Measurements from ENCODE around the gene FAM234B.

The FAM234B gene, protein sequence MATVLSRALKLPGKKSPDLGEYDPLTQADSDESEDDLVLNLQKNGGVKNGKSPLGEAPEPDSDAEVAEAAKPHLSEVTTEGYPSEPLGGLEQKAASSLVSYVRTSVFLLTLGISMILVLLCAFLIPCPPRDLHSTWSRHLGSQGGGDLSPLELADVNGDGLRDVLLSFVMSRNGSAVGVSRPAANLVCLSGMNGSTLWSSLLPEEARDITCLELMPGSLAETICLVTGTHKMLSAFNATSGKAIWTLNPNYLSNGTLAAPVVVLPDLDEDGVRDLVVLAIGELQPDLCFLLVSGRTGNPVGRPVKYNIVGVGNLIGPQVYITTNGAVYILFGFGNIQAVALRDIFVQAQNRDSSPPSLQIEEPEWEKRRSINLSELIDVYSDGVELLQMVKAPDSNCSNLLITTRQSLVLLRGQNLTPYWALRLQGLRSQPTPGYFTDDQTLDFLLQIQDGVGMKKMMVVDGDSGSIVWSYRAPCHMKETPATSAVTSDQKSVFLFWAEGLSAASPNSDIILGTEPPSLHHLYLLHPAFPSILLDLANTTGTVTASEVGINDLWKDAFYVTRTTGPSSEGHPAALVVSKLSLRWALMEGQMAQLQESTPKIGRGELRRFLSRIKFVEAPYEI

DNA sequence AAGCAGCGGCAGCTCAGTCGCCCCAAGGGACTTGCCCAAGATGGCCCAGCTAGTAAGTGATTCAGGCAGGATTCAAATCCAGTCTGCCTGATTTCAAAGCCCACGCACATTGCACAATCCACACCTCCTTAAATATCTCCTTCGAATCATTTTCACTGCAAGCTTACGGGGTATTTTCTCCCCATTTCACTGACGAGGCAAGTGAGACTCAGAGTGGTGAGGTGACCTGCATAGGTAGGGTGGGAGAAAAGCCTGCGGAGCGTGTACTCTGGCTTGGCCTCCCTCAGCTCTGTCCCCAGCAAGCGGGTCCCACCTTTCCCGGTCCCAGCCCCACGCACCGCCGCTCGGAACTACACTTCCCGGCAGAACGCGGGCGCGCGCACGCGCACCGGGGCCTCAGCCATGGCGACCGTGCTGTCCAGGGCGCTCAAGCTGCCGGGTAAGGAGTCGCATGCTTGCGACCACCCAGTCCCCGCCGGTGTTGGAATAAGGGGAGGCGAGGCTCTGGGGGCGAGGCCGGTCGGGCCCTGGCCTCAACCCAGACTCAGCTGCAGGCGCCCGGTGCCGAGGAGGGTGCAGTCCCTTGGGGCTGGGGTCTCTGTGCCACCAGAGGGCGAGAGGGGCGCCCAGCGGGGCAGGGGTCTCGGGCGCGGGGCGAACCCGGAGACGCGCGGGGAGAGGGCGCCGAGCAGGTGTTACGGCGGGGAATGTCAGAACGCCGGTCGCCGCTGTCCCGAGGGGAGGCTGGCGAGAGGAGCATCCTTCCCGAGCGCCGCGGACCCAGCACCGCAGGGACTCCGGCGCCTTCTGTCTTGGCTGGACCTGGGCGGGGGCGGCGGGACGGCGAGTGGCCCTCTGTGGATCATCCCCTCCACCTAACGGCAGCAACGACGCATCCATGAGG is at the start of gene FAM234B:
FAM234B (plus strand) TSS at position 380 of the 904 bp plus-strand sequence; CDS start at position 403, 23 bp downstream.
- DNase-seq = peak; percentile 60

DNA sequence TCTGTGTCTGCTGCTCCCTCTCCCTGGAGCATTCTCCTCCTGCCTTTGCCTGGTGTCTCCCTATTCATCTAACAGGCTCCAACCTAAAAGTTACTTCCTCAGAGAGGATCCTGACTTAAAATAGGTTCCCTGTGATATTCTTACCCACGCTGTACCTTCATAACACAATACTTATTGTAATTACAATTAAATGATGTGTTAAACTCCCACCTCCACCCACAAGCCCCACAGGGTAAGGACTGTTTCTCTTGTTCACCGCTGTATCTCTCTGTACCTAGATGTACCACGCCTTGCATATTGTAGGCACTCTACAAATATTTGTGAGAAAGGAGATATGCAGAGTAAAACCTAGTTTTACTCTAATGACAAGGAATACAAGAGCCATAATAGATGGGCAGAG is 49.1 kb upstream of the FAM234B start:
- DNase-seq = no peak

DNA sequence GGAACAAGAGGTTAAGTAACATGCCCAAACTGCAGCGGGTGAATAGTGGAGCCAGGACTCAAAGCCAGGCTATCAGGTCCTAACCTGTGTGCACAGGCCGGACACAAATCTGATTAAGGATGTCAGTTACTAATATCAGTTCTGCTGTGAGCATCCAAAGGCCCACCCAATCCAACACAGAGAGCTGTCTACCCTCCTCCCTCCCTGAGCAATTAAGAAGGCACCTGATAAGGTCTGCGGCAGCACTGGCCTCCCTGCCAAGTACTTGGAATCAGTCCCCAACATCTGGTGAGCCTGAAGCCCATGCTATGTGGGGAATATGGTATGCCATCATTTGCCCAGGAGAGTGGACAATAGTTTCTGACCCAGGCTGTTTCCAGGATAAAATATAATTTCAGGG is 48.0 kb upstream of the FAM234B start:
- DNase-seq = no peak

DNA sequence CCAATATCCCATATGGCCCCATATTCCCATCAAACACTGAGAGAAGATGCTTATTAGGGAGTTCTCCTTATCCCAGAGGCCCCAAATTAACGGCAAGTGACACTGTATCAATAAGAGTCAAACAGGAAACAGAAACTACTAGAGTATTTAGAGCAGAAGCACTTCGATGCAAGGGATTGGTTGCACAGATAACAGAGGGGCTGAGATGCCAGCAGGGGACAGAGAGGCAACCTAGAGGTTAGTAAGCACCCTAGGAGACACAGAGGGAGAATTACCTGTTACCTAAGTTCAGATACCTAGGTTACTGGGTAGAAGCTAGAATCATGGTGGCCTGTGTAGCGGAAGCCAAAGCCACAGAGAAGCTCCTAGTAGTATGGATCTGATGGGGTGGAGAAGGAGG is 47.0 kb upstream of the FAM234B start:
- DNase-seq = no peak

- DNase-seq = no peak
These were observed 46.4 kb upstream of the FAM234B start for GRCh38 chr12:12997734-12998133.

DNA sequence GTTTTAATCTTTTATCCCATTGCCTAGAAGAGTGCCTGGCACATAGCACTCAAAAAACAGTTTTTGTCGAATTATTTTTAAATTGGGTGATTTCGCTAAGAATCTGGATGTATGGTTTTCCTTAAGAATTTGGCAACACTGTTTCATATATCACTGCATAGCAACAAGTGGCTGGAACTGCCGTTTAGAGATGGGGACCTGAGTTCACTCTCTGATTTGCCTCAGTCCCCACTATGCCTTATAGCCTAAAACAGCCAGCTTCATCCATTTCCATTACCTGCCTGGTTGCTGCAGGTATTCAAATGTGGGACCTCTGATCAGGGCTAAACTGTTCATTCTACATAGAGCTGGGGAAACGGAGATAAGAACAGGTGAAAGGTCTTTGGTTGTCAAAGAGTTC is 45.9 kb upstream of the FAM234B start:
- DNase-seq = no peak

- DNase-seq = no peak
These were observed 44.8 kb upstream of the FAM234B start for GRCh38 chr12:12999271-12999958.

- peak; percentile 96 for DNase-seq
These were observed 44.1 kb upstream of the FAM234B start, which contains the start of gene HEBP1 for GRCh38 chr12:12999959-13000615. Gene HEBP1, minus strand, starts transcription at chr12:13000265. Its CDS starts 151 bp downstream, at chr12:13000114.

DNA sequence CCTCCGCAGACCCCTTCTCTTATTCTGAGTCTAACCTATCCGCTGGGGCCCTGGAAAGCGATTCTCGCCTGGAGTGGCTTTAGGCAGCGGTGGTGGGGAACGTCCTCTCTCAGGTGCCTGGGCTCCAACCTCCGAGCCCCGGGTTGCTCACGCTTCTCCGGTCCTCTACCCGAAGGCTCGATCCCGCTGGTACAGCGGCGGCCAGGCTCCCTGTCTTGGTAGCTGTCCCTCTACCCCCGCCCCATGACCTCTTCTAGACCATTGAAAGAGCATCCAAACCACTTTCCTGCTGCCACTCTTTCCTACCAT is 43.6 kb upstream of the FAM234B start:
- DNase-seq = peak; percentile 44

DNA sequence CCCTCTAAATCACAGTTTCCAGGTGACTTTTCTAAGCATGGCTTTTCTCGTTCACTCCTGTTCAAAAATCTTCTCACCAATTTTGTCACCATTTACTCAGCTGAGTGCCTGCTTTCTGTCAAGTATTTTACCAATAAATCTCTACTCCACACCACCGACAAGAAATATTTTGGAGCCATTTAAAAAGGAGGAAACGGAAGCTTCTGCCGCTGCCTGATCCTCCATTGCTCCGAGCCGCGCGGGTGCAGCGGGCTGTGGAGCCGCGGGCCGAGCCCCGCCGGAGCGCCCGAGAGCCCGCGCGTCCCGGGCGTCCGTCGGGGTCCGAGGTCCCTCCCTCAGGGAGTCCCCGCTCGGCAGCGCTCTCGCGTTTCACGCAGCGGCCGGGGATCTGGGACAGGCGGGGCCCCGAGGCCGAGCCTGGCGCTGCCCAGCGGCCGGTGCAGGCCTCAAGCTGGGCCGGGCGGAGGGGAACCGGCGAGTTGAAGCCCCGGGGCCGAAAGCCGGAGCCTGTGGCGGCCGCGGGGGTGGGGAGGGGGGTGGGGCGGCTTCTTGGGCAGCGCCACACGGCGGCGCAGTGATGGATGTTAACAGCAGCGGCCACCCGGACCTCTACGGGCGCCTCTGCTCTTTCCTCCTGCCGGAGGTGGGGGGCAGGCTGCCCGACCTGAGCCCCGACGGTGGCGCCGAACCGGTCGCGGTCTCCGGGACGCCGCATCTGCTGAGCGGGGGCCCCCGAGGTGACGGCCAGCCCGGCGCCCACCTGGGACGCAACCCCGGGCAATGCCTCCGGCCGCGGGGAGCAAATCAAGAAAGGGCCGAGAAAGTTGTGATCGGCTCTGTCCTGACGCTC is 43.0 kb upstream of the FAM234B start:
- peak; percentile 43 for DNase-seq

- no peak for DNase-seq
These were observed 42.5 kb upstream of the FAM234B start for GRCh38 chr12:13001775-13002040.

- no peak for DNase-seq
These were observed 41.7 kb upstream of the FAM234B start for GRCh38 chr12:13002301-13003097.

- DNase-seq = no peak
These were observed 39.8 kb upstream of the FAM234B start for GRCh38 chr12:13004361-13004760.

DNA sequence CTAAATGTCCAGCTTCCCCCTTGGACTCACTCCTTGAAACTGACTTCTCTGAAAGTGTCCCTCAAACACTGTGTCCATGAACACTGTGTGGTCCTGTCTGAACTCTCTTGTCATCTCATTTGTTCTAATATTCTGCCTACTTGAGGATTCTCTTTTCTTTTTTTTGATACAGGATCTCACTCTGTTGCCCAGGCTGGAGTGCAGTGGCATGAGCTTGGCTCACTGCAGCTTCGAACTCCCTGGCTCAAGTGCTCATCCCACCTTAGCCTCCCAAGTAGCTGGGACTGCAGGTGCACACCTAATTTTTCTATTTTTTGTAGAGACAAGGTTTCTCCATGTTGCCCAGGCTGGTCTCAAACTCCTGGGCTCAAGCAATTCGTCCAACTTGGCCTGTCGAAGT is 39.2 kb upstream of the FAM234B start:
- no peak for DNase-seq

GRCh38 chr12:13005649-13006048 is 38.5 kb upstream of the FAM234B start:
- no peak for DNase-seq

DNA sequence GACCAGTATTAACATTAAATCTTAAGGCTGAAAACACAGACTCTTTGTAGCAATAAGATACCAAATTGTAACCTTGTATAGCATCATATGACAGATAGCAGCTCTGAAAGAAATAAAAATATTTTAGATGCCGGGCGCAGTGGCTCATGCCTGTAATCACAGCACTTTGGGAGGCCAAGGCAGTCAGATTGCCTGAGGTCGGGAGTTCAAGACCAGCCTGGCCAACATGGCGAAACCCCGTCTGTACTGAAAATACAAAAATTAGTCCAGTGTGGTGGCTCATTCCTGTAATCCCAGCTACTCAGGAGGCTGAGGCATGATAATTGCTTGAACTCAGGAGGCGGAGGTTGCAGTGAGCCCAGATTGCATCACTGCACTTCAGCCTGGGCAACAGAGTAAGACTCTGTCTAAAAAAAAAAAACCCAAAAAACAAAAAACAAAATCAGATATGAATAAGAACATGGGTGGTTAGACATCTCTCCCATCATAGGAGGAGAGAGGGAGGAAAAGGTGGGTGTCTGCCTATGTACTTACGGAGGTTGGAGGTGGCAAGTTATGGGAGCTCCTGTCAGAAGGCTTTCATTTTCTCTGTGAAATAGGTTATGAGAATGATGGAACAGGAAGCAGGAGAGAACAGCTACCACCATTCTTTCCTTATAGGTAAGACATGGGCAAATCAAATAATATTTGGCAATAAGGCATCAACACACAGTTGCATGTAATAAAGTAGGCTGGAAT is 36.5 kb upstream of the FAM234B start:
- DNase-seq = no peak

- no peak for DNase-seq
These were observed 35.3 kb upstream of the FAM234B start for GRCh38 chr12:13008741-13009380.

DNA sequence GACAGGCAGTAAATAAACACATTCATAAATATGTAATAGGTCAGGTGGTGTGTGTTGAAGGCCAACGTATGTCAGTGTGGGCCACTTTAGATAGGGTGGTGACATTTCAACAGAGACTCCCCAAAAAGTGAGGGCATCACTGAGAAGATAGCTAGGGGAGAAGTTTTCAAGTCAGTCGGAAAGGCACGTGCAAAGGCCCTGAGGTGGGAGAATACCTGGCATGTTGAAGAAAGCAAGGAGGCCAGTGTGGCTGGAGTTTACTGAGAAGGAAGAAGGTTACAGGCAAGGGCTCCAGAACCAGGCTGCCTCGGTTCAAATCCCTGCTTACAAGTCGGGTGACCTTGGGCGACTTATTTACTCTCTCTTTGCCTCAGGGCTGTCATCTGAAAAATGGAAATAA is 33.1 kb upstream of the FAM234B start:
- DNase-seq = no peak

GRCh38 chr12:13022851-13023271 is 21.3 kb upstream of the FAM234B start:
- DNase-seq = no peak

Measured in stimulated activated naive CD4-positive, alpha-beta T cell treated with Interleukin-2 at 50 U/mL for 16 hours (primary cell).